ENCODE results near the gene OPN4.

Gene OPN4

DNA sequence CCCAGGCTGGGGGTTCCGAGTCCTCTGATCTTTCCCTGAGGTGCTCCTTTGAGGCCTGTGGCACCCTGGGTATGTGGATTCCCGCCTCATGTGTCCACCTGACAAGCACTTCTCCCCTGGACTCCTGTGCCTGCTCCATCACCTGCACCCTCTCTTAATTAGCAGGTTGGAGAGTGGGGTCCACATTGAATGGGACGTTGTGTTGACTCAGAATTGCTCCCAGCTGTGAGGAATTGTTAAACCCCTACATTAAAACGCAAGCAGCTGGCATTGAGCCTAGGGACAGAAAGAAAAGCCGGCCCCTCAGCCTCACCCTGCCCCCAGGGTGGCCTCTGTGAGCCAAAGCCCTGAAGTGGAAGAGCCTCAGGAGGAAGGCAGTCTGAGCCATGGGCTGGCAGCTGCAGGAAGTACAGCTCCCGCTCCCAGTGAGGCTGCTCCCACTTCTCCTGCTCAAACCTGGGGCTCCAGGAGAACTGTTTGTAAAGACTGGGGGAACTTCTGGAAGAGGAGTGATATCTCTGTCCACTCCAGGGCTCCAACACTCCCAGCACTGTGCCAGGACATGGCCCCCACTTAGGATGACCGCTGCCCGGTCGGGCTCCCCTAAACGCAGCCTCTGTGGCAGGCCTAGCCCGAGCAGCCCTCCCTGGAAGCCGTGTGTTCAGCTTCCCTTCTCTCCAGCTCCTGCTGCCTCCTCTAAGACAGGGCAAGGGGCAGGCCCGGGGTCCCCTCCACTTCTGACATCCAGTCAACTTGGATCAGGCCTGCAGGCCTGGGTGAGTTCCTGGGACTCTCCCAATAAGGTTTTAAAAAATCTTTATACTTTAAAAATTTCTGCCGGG, 1.8 kb upstream of the OPN4 start:
- no peak overlapping the region for H3K4me2 ChIP-seq (ENCODE audit: low read length)
- no peak overlapping the region for H3K27ac ChIP-seq
- H3K4me1 ChIP-seq: peaks cover 6% of the 10 kb centered on the region

DNA sequence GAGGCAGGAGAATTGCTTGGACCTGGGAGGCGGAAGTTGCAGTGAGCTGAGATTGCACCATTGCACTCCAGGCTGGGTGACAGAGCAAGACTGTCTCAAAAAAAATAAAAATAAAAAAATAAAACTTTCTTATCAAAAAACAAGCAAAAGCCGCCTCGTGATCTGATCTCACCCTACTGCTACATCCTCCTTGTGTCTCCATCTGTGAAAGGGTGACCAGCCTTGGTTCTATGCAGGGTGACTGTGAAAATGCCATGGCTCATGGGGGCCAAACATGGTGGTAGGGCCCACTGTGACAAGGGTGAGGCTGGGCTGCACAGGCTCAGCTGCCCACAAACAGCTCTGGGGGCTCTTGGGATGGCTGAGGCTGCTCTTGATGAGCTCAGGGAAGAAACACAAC, 968 bp upstream of the OPN4 start:
- no peak overlapping the region for H3K4me2 ChIP-seq (ENCODE audit: low read length)
- no peak overlapping the region for H3K27ac ChIP-seq
- H3K9ac ChIP-seq: no peak overlapping the region
- H2AFZ ChIP-seq: no peak overlapping the region
- TF ChIP-seq, protein P1, sequence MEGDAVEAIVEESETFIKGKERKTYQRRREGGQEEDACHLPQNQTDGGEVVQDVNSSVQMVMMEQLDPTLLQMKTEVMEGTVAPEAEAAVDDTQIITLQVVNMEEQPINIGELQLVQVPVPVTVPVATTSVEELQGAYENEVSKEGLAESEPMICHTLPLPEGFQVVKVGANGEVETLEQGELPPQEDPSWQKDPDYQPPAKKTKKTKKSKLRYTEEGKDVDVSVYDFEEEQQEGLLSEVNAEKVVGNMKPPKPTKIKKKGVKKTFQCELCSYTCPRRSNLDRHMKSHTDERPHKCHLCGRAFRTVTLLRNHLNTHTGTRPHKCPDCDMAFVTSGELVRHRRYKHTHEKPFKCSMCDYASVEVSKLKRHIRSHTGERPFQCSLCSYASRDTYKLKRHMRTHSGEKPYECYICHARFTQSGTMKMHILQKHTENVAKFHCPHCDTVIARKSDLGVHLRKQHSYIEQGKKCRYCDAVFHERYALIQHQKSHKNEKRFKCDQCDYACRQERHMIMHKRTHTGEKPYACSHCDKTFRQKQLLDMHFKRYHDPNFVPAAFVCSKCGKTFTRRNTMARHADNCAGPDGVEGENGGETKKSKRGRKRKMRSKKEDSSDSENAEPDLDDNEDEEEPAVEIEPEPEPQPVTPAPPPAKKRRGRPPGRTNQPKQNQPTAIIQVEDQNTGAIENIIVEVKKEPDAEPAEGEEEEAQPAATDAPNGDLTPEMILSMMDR (IDR thresholded peaks at IDR 0.05): no peak
- no peak overlapping the region for H3K4me3 ChIP-seq (ENCODE audit: low read depth, low read length)
- no peaks in the 10 kb centered on the region for H3K27me3 ChIP-seq (ENCODE audit: control insufficient read depth, insufficient read depth, low read length)
- H3K79me2 ChIP-seq: no peaks in the 10 kb centered on the region
- H3K9me3 ChIP-seq (ENCODE audit: control insufficient read depth, low read length): no peaks in the 10 kb centered on the region
- peaks cover 6% of the 10 kb centered on the region for H3K4me1 ChIP-seq
- no peaks in the 10 kb centered on the region for H3K36me3 ChIP-seq (ENCODE audit: control insufficient read depth, insufficient read depth, low read length)

More for the DNA sequence above, 1.8 kb upstream of the OPN4 start:
- no peaks in the 10 kb centered on the region for H3K36me3 ChIP-seq (ENCODE audit: control insufficient read depth, insufficient read depth, low read length)
- no peak overlapping the region for H3K4me3 ChIP-seq (ENCODE audit: low read depth, low read length)
- TF ChIP-seq, protein P1 (IDR thresholded peaks at IDR 0.05): no peak
- H3K9me3 ChIP-seq (ENCODE audit: control insufficient read depth, low read length): no peaks in the 10 kb centered on the region
- no peaks in the 10 kb centered on the region for H3K79me2 ChIP-seq
- H3K27me3 ChIP-seq (ENCODE audit: control insufficient read depth, insufficient read depth, low read length): no peaks in the 10 kb centered on the region
- H2AFZ ChIP-seq: no peak overlapping the region
- H3K9ac ChIP-seq: no peak overlapping the region

DNA sequence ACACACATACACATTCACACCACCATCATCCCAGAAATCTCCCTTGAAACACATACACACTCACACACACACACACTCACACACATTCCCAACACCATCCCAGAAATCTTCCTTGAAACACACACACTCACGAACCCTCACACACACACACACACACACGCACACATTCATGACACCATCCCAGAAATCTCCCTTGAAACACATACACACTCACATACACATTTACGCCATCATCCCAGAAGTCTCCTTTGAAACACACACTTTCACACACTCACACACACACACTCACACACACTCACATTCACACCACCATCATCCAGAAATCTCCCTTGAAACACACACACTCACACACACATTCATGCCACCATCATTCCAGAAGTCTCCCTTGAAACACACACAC, 360 bp upstream of the OPN4 start:
- H3K27ac ChIP-seq: no peak overlapping the region
- peaks cover 3% of the 10 kb centered on the region for H3K4me1 ChIP-seq
- TF ChIP-seq, protein P1 (IDR thresholded peaks at IDR 0.05): no peak
- H3K4me2 ChIP-seq (ENCODE audit: low read length): no peak overlapping the region
- H3K9ac ChIP-seq: no peak overlapping the region
- no peaks in the 10 kb centered on the region for H3K9me3 ChIP-seq (ENCODE audit: control insufficient read depth, low read length)
- H3K4me3 ChIP-seq (ENCODE audit: low read depth, low read length): no peak overlapping the region
- no peaks in the 10 kb centered on the region for H3K36me3 ChIP-seq (ENCODE audit: control insufficient read depth, insufficient read depth, low read length)
- no peak overlapping the region for H2AFZ ChIP-seq
- H3K79me2 ChIP-seq: no peaks in the 10 kb centered on the region
- H3K27me3 ChIP-seq (ENCODE audit: control insufficient read depth, insufficient read depth, low read length): no peaks in the 10 kb centered on the region

DNA sequence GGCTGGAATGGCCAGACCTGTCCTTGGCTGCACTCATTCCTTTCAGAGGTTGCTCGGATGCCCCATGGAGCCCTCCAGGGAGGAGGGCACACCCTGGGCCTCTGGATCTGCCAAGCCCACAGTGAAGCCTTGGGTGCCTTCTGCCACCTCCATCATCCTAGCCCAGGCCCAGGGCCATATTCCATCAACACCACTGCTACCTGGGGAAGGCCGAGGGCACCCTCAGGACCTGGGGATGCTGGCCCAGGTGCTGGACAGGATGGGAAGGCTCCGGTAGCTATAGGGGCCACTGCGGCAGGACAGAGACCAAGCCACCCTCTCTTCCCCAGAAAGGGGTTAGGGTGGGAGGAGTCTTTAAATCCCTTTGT, 810 bp downstream of the OPN4 start:
- no peak overlapping the region for H3K27ac ChIP-seq
- no peaks in the 10 kb centered on the region for H3K4me1 ChIP-seq
- no peak overlapping the region for H2AFZ ChIP-seq
- no peak overlapping the region for H3K4me2 ChIP-seq (ENCODE audit: low read length)
- no peak overlapping the region for H3K9ac ChIP-seq
- no peaks in the 10 kb centered on the region for H3K27me3 ChIP-seq (ENCODE audit: control insufficient read depth, insufficient read depth, low read length)
- no peaks in the 10 kb centered on the region for H3K36me3 ChIP-seq (ENCODE audit: control insufficient read depth, insufficient read depth, low read length)
- TF ChIP-seq, protein P1 (IDR thresholded peaks at IDR 0.05): no peak
- no peaks in the 10 kb centered on the region for H3K79me2 ChIP-seq
- H3K4me3 ChIP-seq (ENCODE audit: low read depth, low read length): no peak overlapping the region
- H3K9me3 ChIP-seq (ENCODE audit: control insufficient read depth, low read length): no peaks in the 10 kb centered on the region

DNA sequence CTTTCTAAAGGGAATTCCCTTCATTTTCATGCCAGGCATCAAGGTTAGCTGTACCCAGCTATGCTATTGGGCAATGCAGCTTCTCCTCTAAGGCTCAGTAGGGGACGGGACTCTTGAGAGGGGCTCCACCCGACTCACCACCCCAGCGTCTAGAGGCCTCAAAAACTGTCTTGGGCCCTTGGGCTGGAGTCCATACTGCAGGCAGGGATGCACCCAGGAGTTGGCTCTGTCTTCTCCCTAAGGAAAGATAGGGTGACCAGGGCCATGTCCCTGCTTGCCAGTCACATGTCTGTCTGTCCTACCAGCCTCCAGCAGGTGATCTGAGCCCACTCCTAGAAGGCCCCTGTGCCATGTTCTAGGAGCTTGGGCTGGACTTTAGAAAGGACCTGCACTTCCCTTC, 1.2 kb downstream of the OPN4 start:
- H3K4me1 ChIP-seq: no peaks in the 10 kb centered on the region
- TF ChIP-seq, protein P1 (IDR thresholded peaks at IDR 0.05): no peak
- no peaks in the 10 kb centered on the region for H3K79me2 ChIP-seq
- no peaks in the 10 kb centered on the region for H3K27me3 ChIP-seq (ENCODE audit: control insufficient read depth, insufficient read depth, low read length)
- H2AFZ ChIP-seq: no peak overlapping the region
- no peak overlapping the region for H3K4me2 ChIP-seq (ENCODE audit: low read length)
- H3K9ac ChIP-seq: no peak overlapping the region
- no peaks in the 10 kb centered on the region for H3K36me3 ChIP-seq (ENCODE audit: control insufficient read depth, insufficient read depth, low read length)
- no peak overlapping the region for H3K4me3 ChIP-seq (ENCODE audit: low read depth, low read length)
- no peaks in the 10 kb centered on the region for H3K9me3 ChIP-seq (ENCODE audit: control insufficient read depth, low read length)
- no peak overlapping the region for H3K27ac ChIP-seq

Measured in parathyroid adenoma (tissue), 2 donors.